Testis (tissue), 3 donors: ENCODE data around the gene DPYSL3. TPM values are rescaled to one million over a fixed set of nuclear protein-coding genes. Genes with fewer than 3 reads are reported as not detected.

Experiments
- DNase-seq: peaks from one replicate; pipeline ENCODE4 v3.0.0-alpha.2; 2019
- H3K27ac ChIP-seq, 2 donors: fragments of 200-600 bp; sonication (generic); one replicate each; pipeline ENCODE4 v1.5.1; 2019
- H3K27me3 ChIP-seq: fragments of 200-600 bp; sonication (generic); one replicate; pipeline ENCODE4 v1.5.1; 2019
- H3K36me3 ChIP-seq: fragments of 200-600 bp; sonication (generic); one replicate; pipeline ENCODE4 v1.5.1; 2017; ENCODE audit warnings: low read depth; ENCODE audit errors: missing control alignments
- H3K4me1 ChIP-seq: fragments of 200-600 bp; sonication (generic); one replicate; pipeline ENCODE4 v1.5.1; 2019
- H3K4me3 ChIP-seq, 2 donors: fragments of 200-600 bp; sonication (generic); one replicate each; pipeline ENCODE4 v1.5.1; 2017 to 2019
- H3K9me3 ChIP-seq: fragments of 200-600 bp; sonication (generic); one replicate; pipeline ENCODE4 v1.5.1; 2017
- CTCF ChIP-seq, 3 experiments: fragments of 450-650 bp in 2 of 3; fragments of 200-600 bp in 1 of 3; sonication (generic) in 1 of 3; IDR thresholded peaks; one replicate each; pipeline ENCODE4 v1.5.1; 2016 to 2019; ENCODE audit warnings: antibody characterized with exemption in 3 of 3, mild to moderate bottlenecking in 2 of 3, moderate library complexity in 1 of 3
- POLR2A ChIP-seq: fragments of 450-650 bp; IDR thresholded peaks from one replicate; pipeline ENCODE4 v1.6.1; 2017; ENCODE audit warnings: antibody characterized with exemption, mild to moderate bottlenecking, moderate library complexity
- WGBS, 2 donors: methylation state at CpG; one replicate each; pipeline ENCODE4 v1.1.5; 2018; 5-methylcytosine and 5-hydroxymethylcytosine counted together
- intact Hi-C: fragments of 100-400 bp; cut with DNase I; formaldehyde crosslinking; loops from one replicate; pipeline ENCODE4 v1.15.1; 2023; ENCODE audit warnings: low total_unique reads
- polyA plus RNA-seq: library from polyadenylated mRNA; stranded (reverse); fragments of 350-450 nt; fragmentation: Illumina TruSeq; extraction: RNeasy Lipid Tissue Mini Kit (QIAGEN cat#74804); gene quantifications from one replicate; pipeline ENCODE4 v1.2.3, GENCODE V29; 2014; ENCODE audit warnings: low read depth, low replicate concordance; ENCODE audit not compliant: insufficient read depth
- total RNA-seq, 2 donors: library from RNA; depleted of rRNA; stranded (reverse); fragments of >200 nt; gene quantifications; one replicate each; pipeline ENCODE4 v1.2.3, GENCODE V29; 2016

Gene DPYSL3
- total and polyA plus RNA-seq, 3 donors from 2014 or later = 42.5 to 71.6 (median 68.9) TPM

GRCh38 chr5:147384346-147385193 lies 125.3 kb downstream of the DPYSL3 start:
- DNase-seq = no peak
- intact Hi-C loops = no loop called here
- 64 to 69% methylated on average over 6 of the region's 6 CpGs for WGBS, 2 donors

GRCh38 chr5:147382776-147383175 lies 127.1 kb downstream of the DPYSL3 start:
- Histone ChIP-seq H3K4me1 (no peaks in the 10 kb centered on the region), H3K27ac (peak overlapping the region in 1 of 2 donors; percentile 39), H3K36me3 (no peaks in the 10 kb centered on the region), H3K27me3 (no peaks in the 10 kb centered on the region), H3K4me3 (peak overlapping the region; percentile 17 to 24), H3K9me3 (no peaks in the 10 kb centered on the region)
- TF ChIP-seq POLR2A (no peak), CTCF (IDR thresholded peaks at IDR 0.05) (no peak)
- 52 to 64% methylated on average over 3 to 4 of the region's 4 CpGs for WGBS, 2 donors
- DNase-seq = peak; percentile 21
- intact Hi-C loops = no loop called here

More at GRCh38 chr5:147384346-147385193, 125.3 kb downstream of the DPYSL3 start:
- H3K9me3 ChIP-seq = no peaks in the 10 kb centered on the region
- no peaks in the 10 kb centered on the region for H3K4me1 ChIP-seq
- H3K36me3 ChIP-seq = no peaks in the 10 kb centered on the region
- no peak overlapping the region for H3K27ac ChIP-seq
- no peak overlapping the region for H3K4me3 ChIP-seq
- no peaks in the 10 kb centered on the region for H3K27me3 ChIP-seq
- no peak for TF ChIP-seq CTCF (IDR thresholded peaks at IDR 0.05)
- TF ChIP-seq POLR2A = no peak

- Histone ChIP-seq H3K36me3 (no peaks in the 10 kb centered on the region), H3K9me3 (no peaks in the 10 kb centered on the region), H3K27me3 (no peaks in the 10 kb centered on the region), H3K4me1 (no peaks in the 10 kb centered on the region), H3K4me3 (no peak overlapping the region), H3K27ac (no peak overlapping the region)
- no peak for DNase-seq
- 93 to 98% methylated on average over 3 of the region's 3 CpGs for WGBS, 2 donors
- intact Hi-C loops = no loop called here
- TF ChIP-seq CTCF (IDR thresholded peaks at IDR 0.05) = no peak
- no peak for TF ChIP-seq POLR2A
These were observed 128.3 kb downstream of the DPYSL3 start for GRCh38 chr5:147381555-147381954.

- DNase-seq = no peak
- no peaks in the 10 kb centered on the region for H3K36me3 ChIP-seq
- H3K27me3 ChIP-seq = no peaks in the 10 kb centered on the region
- TF ChIP-seq POLR2A (no peak), CTCF (IDR thresholded peaks at IDR 0.05) (no peak)
- H3K4me3 ChIP-seq = no peak overlapping the region
- no peak overlapping the region for H3K27ac ChIP-seq
- WGBS, 2 donors = 96 to 100% methylated on average over 1 of the region's 1 CpG
- H3K4me1 ChIP-seq = no peaks in the 10 kb centered on the region
- intact Hi-C loops = no loop called here
- H3K9me3 ChIP-seq = no peaks in the 10 kb centered on the region
These were observed 132.2 kb downstream of the DPYSL3 start for GRCh38 chr5:147377682-147378081.

GRCh38 chr5:147375151-147375550 lies 134.7 kb downstream of the DPYSL3 start:
- intact Hi-C loops = no loop called here
- H3K27ac ChIP-seq = no peak overlapping the region
- 86 to 90% methylated on average over 5 of the region's 5 CpGs for WGBS, 2 donors

More at GRCh38 chr5:147375151-147375550, 134.7 kb downstream of the DPYSL3 start:
- H3K36me3 ChIP-seq = no peaks in the 10 kb centered on the region
- H3K9me3 ChIP-seq = no peaks in the 10 kb centered on the region
- H3K27me3 ChIP-seq = no peaks in the 10 kb centered on the region
- no peaks in the 10 kb centered on the region for H3K4me1 ChIP-seq
- H3K4me3 ChIP-seq = no peak overlapping the region
- no peak for DNase-seq
- TF ChIP-seq POLR2A (no peak), CTCF (IDR thresholded peaks at IDR 0.05) (no peak)
